ENCODE data around the gene ACOX3. TPM values are rescaled to one million over a fixed set of nuclear protein-coding genes. Genes with fewer than 3 reads are reported as not detected.

ACOX3 gene
- total RNA-seq, 1 experiment from 2014 or later = 12.2 TPM

GRCh38 chr4:8378776-8379175 lies 61.7 kb downstream of the ACOX3 start:
- no peaks in the 10 kb centered on the region for H3K9me3 ChIP-seq (ENCODE audit: low read length)
- no peaks in the 10 kb centered on the region for H3K9me2 ChIP-seq (replicated peaks; ENCODE audit: low read length)
- POLR2A ChIA-PET (ENCODE audit: unreplicated experiment) = no interaction called here
- H3K36me3 ChIP-seq (ENCODE audit: low read depth, low read length) = no peaks in the 10 kb centered on the region
- BruUV-seq (replicated peaks) = no TSS peak
- H3K79me2 ChIP-seq (ENCODE audit: low read length) = no peaks in the 10 kb centered on the region
- no peak overlapping the region for H3K4me3 ChIP-seq (ENCODE audit: low read length)
- CTCF ChIA-PET = no interaction called here
- H3K27ac ChIP-seq (ENCODE audit: low read length) = no peak overlapping the region
- H3K27me3 ChIP-seq (ENCODE audit: low read length) = no peaks in the 10 kb centered on the region
- H4K20me1 ChIP-seq (ENCODE audit: low read length) = no peaks in the 10 kb centered on the region
- intact Hi-C loops (cut with micrococcal nuclease) = no loop called here
- H3K9ac ChIP-seq (ENCODE audit: low read length) = no peak overlapping the region
- H3K4me1 ChIP-seq (ENCODE audit: insufficient read depth, low read length) = no peaks in the 10 kb centered on the region
- no peaks in the 10 kb centered on the region for H3F3A ChIP-seq (ENCODE audit: low read length, unreplicated experiment)
- ATAC-seq (no peak), DNase-seq (no peak)
- H3K4me2 ChIP-seq (ENCODE audit: low read length) = no peak overlapping the region
- H2AFZ ChIP-seq (ENCODE audit: low read length) = no peak overlapping the region
- TF ChIP-seq EZH2 (IDR thresholded peaks at IDR 0.05; ENCODE audit: low read length, unreplicated experiment) (no peak), EZH2phosphoT487 (IDR thresholded peaks at IDR 0.05; ENCODE audit: borderline replicate concordance, low read length) (no peak)
- TF ChIP-seq, protein P1, sequence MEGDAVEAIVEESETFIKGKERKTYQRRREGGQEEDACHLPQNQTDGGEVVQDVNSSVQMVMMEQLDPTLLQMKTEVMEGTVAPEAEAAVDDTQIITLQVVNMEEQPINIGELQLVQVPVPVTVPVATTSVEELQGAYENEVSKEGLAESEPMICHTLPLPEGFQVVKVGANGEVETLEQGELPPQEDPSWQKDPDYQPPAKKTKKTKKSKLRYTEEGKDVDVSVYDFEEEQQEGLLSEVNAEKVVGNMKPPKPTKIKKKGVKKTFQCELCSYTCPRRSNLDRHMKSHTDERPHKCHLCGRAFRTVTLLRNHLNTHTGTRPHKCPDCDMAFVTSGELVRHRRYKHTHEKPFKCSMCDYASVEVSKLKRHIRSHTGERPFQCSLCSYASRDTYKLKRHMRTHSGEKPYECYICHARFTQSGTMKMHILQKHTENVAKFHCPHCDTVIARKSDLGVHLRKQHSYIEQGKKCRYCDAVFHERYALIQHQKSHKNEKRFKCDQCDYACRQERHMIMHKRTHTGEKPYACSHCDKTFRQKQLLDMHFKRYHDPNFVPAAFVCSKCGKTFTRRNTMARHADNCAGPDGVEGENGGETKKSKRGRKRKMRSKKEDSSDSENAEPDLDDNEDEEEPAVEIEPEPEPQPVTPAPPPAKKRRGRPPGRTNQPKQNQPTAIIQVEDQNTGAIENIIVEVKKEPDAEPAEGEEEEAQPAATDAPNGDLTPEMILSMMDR (conservative IDR thresholded peaks at IDR 0.05; ENCODE audit: low read depth, low read length) = no peak

- no peak for DNase-seq
- Histone ChIP-seq H3K4me1 (ENCODE audit: insufficient read depth, low read length) (no peaks in the 10 kb centered on the region), H3K27ac (ENCODE audit: low read length) (no peak overlapping the region), H3K9me2 (replicated peaks; ENCODE audit: low read length) (no peaks in the 10 kb centered on the region), H3F3A (ENCODE audit: low read length, unreplicated experiment) (no peaks in the 10 kb centered on the region), H3K4me2 (ENCODE audit: low read length) (no peak overlapping the region), H4K20me1 (ENCODE audit: low read length) (no peaks in the 10 kb centered on the region), H3K27me3 (ENCODE audit: low read length) (no peaks in the 10 kb centered on the region), H3K36me3 (ENCODE audit: low read depth, low read length) (no peaks in the 10 kb centered on the region), H3K9ac (ENCODE audit: low read length) (no peak overlapping the region), H3K9me3 (ENCODE audit: low read length) (no peaks in the 10 kb centered on the region), H2AFZ (ENCODE audit: low read length) (no peak overlapping the region), H3K79me2 (ENCODE audit: low read length) (no peaks in the 10 kb centered on the region), H3K4me3 (ENCODE audit: low read length) (no peak overlapping the region)
- TF ChIP-seq, protein P1 (conservative IDR thresholded peaks at IDR 0.05; ENCODE audit: low read depth, low read length) = no peak
- TF ChIP-seq EZH2 (IDR thresholded peaks at IDR 0.05; ENCODE audit: low read length, unreplicated experiment) (no peak), EZH2phosphoT487 (IDR thresholded peaks at IDR 0.05; ENCODE audit: borderline replicate concordance, low read length) (no peak)
- BruUV-seq (replicated peaks) = no TSS peak
- intact Hi-C loops (cut with micrococcal nuclease) = no loop called here
- no peak for ATAC-seq
- ChIA-PET CTCF (no interaction called here), POLR2A (ENCODE audit: unreplicated experiment) (no interaction called here)
These were observed 62.3 kb downstream of the ACOX3 start for GRCh38 chr4:8378101-8378724.
